Suprapubic skin (tissue), 3 donors: Measurements from ENCODE around the gene PHACTR1.

Experiments used
- CTCF ChIP-seq, 2 donors: fragments of 200-600 bp in 1 of 2; fragments of 450-650 bp in 1 of 2; sonication (generic) in 1 of 2; IDR thresholded peaks; one replicate each; pipeline ENCODE4 v1.5.1; 2016 to 2019; ENCODE audit warnings: antibody characterized with exemption in 2 of 2, mild to moderate bottlenecking in 1 of 2, moderate library complexity in 1 of 2
- POLR2A ChIP-seq, 2 donors: fragments of 450-650 bp; IDR thresholded peaks; one replicate each; pipeline ENCODE4 v1.6.1; 2017; ENCODE audit warnings: antibody characterized with exemption in 2 of 2, mild to moderate bottlenecking in 2 of 2, moderate library complexity in 2 of 2

- no peak for TF ChIP-seq CTCF (IDR thresholded peaks at IDR 0.05)
- TF ChIP-seq POLR2A (IDR thresholded peaks at IDR 0.05): no peak
Observed at GRCh38 chr6:13131935-13132661, 415.5 kb downstream of the PHACTR1 start.
